ENCODE measurements around the gene ADK. TPM values are rescaled to one million over a fixed set of nuclear protein-coding genes. Genes with fewer than 3 reads are reported as not detected.

ADK gene
- total and polyA plus RNA-seq, 2 of the 4 experiments (the other 2 are of a cell fraction), result 30.6 to 40.9 TPM

DNA sequence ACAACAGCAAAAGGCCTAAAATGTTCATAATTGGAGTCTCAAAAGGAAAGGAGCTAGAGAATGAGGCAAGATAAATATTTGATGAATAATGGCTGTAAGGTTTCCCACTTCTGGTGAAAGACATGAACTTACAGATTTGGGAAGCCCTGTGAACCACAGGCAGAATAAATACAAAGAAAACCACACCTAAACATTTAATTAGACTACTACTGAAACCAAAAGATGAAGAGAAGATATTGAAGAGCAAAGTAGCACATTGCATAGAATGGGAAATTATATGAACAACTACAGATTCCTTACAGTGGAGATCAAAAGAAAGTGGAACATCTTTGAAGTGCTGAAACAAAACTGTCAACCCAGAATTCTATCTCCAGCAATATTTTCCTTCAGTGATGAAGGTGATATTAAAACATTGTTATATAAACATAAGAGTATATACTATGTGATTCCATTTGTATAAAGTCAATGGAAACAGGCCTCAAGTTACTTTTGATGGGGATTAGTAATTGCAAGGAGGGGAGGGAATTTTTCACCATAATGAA lies 484.0 kb downstream of the ADK start:
- POLR2A ChIA-PET (ENCODE audit: unreplicated experiment), result no interaction called here
- H4K20me1 ChIP-seq (ENCODE audit: insufficient read depth, low read length), result no peaks in the 10 kb centered on the region

More for the DNA sequence above, 484.0 kb downstream of the ADK start:
- Histone ChIP-seq H4K5ac (ENCODE audit: low read depth, low read length) (no peak overlapping the region), H3K27ac (ENCODE audit: insufficient read depth, low read length) (no peak overlapping the region), H3K56ac (ENCODE audit: extremely low read depth, insufficient read depth, low read length) (no peak overlapping the region), H3K27me3 (ENCODE audit: control insufficient read depth, insufficient read depth, low read length) (no peaks in the 10 kb centered on the region), H2BK5ac (ENCODE audit: low read depth, low read length, poor library complexity, severe bottlenecking) (no peak overlapping the region), H3K18ac (ENCODE audit: low read depth, low read length) (no peak overlapping the region), H3K4ac (ENCODE audit: low read depth, low read length) (no peak overlapping the region), H3K4me3 (ENCODE audit: insufficient read depth, low read depth, low read length) (no peak overlapping the region), H3K4me1 (ENCODE audit: control insufficient read depth, insufficient read depth, low read length) (peaks cover under 1% of the 10 kb centered on the region; the same call in 1 of the 2 replicates), H2BK20ac (ENCODE audit: low read depth, low read length) (no peak overlapping the region), H2BK15ac (ENCODE audit: low read depth, low read length) (no peak overlapping the region), H3K79me1 (ENCODE audit: low read depth in 1 of 2, low read length in 2 of 2) (no peaks in the 10 kb centered on the region), H3K36me3 (ENCODE audit: control insufficient read depth, insufficient read depth, low read length) (no peaks in the 10 kb centered on the region), H2AK5ac (ENCODE audit: low read depth, low read length) (no peak overlapping the region), H3K9me3 (ENCODE audit: control insufficient read depth, insufficient read depth, low read length) (peaks cover 15% of the 10 kb centered on the region), H3K9me1 (ENCODE audit: insufficient read depth, low read length) (peaks cover 1% of the 10 kb centered on the region; the same call in 1 of the 2 replicates), H2BK120ac (ENCODE audit: low read depth, low read length) (no peak overlapping the region), H2AK9ac (replicated peaks; ENCODE audit: low read depth, low read length, poor library complexity) (no peak overlapping the region), H4K91ac (ENCODE audit: insufficient read depth, low read depth, low read length) (no peak overlapping the region), H3K14ac (replicated peaks; ENCODE audit: low read depth, low read length) (no peak overlapping the region), H3K9ac (ENCODE audit: low read depth, low read length) (no peak overlapping the region), H3K23ac (ENCODE audit: low read depth, low read length) (no peak overlapping the region), H4K8ac (ENCODE audit: low read depth in 2 of 2, low read length in 2 of 2) (no peak overlapping the region), H2AFZ (replicated peaks; ENCODE audit: low read length, poor library complexity) (no peak overlapping the region), H3K4me2 (ENCODE audit: low read depth, low read length) (no peak overlapping the region)
- intact Hi-C loops (cut with micrococcal nuclease) (no loop called here), dilution Hi-C loops (cut with HindIII; ENCODE audit: low sequenced_read_pairs, unreplicated experiment) (no loop called here), in situ Hi-C loops (cut with MboI; ENCODE audit: low sequenced_read_pairs) (no loop called here)
- TF ChIP-seq RFX5 (IDR thresholded peaks at IDR 0.05; ENCODE audit: low read depth, low read length), result no peak
- no peak for TF ChIP-seq RAD21 (IDR thresholded peaks at IDR 0.05; ENCODE audit: low read length)
- no peak for TF ChIP-seq NFE2L2 (IDR thresholded peaks at IDR 0.05; ENCODE audit: low read depth, low read length)
- no peak for TF ChIP-seq MXI1 (IDR thresholded peaks at IDR 0.05; ENCODE audit: borderline replicate concordance, low read depth, low read length)
- TF ChIP-seq MAZ (IDR thresholded peaks at IDR 0.05; ENCODE audit: borderline replicate concordance, low read depth, low read length), result no peak
- TF ChIP-seq, protein P1, sequence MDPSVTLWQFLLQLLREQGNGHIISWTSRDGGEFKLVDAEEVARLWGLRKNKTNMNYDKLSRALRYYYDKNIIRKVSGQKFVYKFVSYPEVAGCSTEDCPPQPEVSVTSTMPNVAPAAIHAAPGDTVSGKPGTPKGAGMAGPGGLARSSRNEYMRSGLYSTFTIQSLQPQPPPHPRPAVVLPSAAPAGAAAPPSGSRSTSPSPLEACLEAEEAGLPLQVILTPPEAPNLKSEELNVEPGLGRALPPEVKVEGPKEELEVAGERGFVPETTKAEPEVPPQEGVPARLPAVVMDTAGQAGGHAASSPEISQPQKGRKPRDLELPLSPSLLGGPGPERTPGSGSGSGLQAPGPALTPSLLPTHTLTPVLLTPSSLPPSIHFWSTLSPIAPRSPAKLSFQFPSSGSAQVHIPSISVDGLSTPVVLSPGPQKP (IDR thresholded peaks at IDR 0.05; ENCODE audit: borderline replicate concordance, low read depth, low read length), result no peak
- no peak for TF ChIP-seq SMC3 (IDR thresholded peaks at IDR 0.05; ENCODE audit: low read depth, low read length)
- no peak for TF ChIP-seq FOS (IDR thresholded peaks at IDR 0.05; ENCODE audit: low read depth, low read length)
- TF ChIP-seq BHLHE40 (IDR thresholded peaks at IDR 0.05; ENCODE audit: low read depth, low read length), result no peak
- TF ChIP-seq CEBPB (IDR thresholded peaks at IDR 0.05; ENCODE audit: low read depth, low read length), result no peak
- no peak for TF ChIP-seq USF2 (IDR thresholded peaks at IDR 0.05; ENCODE audit: low read depth, low read length)
- TF ChIP-seq POLR2A (IDR thresholded peaks at IDR 0.05; ENCODE audit: low read depth, low read length), result no peak
- no peak for TF ChIP-seq CTCF (conservative IDR thresholded peaks at IDR 0.05; ENCODE audit: low read depth, low read length)
- no TSS peak for BruUV-seq (replicated peaks)
- CTCF ChIA-PET, result interaction anchor here (0.6 kb wide), 1 partner anchor 86 kb away, joined by 4 read pairs; no protein-coding TSS in a partner anchor
- no peak for DNase-seq
- ATAC-seq (ENCODE audit: low read depth), result no peak

All from IMR-90 (cell line).